OCI-LY1 (cell line): ENCODE data around the gene PROZ.

Experiments used
- EZH2 ChIP-seq: fragments of 200-600 bp; sonication (generic), shearing (Covaris generic); IDR thresholded peaks from 2 replicates; pipeline ENCODE4 v1.8.0; 2017; ENCODE audit warnings: borderline replicate concordance, mixed run types, mild to moderate bottlenecking, antibody characterized with exemption, low read length, moderate library complexity, mixed read lengths
- TF ChIP-seq, protein P1 (sequence below): fragments of 200-600 bp; sonication (generic), shearing (Covaris generic); IDR thresholded peaks from 2 replicates; pipeline ENCODE4 v1.5.1; 2017; ENCODE audit warnings: mild to moderate bottlenecking, antibody characterized with exemption, low read length, moderate library complexity, mixed read lengths

DNA sequence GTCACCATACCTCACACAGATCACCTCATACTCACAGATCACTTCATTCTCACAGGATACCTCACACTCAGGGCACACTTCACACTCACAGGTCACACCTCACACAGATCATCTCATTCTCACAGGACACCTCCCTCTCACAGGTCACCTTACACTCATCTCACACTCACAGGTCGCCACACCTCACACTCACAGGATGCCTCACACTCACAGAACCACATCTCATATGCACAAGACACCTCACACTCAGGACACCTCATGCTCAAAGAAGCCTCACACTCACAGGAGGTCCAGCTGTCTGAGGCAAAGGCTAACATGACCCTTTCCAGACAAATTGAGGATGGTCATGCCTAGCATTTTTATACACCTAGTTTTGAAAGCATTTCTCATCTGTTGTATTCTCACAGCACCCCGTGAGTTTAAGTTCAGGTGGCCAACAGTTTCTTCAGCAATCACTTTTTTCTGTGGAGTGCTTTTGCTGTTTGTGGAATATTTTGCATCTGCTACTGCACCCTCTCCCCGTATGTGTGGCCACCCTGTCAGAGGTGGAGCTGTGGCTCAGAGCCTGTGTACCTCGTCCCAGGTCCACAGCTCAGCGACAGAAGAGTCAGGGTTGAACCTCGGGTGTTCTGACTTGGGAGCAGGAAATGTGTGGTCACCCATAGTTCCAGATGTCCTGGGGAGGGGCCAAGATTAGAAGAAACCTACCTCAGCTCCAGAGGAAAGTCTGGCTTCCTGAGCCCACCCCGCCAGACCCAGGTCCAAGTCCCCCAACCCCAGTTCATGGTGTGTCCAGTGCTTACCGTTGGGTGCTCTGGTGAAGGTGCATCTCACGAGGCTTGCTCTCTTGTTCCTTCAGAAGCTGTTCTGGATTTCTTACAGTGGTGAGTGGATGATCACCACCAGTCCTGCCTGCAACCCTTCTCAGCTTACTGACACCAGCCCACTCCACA, 45.3 kb upstream of the PROZ start:
- TF ChIP-seq, protein P1, sequence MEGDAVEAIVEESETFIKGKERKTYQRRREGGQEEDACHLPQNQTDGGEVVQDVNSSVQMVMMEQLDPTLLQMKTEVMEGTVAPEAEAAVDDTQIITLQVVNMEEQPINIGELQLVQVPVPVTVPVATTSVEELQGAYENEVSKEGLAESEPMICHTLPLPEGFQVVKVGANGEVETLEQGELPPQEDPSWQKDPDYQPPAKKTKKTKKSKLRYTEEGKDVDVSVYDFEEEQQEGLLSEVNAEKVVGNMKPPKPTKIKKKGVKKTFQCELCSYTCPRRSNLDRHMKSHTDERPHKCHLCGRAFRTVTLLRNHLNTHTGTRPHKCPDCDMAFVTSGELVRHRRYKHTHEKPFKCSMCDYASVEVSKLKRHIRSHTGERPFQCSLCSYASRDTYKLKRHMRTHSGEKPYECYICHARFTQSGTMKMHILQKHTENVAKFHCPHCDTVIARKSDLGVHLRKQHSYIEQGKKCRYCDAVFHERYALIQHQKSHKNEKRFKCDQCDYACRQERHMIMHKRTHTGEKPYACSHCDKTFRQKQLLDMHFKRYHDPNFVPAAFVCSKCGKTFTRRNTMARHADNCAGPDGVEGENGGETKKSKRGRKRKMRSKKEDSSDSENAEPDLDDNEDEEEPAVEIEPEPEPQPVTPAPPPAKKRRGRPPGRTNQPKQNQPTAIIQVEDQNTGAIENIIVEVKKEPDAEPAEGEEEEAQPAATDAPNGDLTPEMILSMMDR: no peak
- TF ChIP-seq EZH2: no peak
